Activated naive CD8-positive, alpha-beta T cell treated with anti-CD3 and anti-CD28 coated beads for 36 hours (primary cell): ENCODE data around the gene ANO1. TPM values are rescaled to one million over a fixed set of nuclear protein-coding genes. Genes with fewer than 3 reads are reported as not detected.

Experiments used
- DNase-seq: peaks from one replicate; pipeline ENCODE4 v3.0.0; 2021
- H3K27ac Mint-ChIP-seq: one replicate; pipeline ENCODE4 v1.8.0; 2022; ENCODE audit warnings: mild to moderate bottlenecking, moderate library complexity, mixed read lengths
- H3K27me3 Mint-ChIP-seq: one replicate; pipeline ENCODE4 v1.8.0; 2022; ENCODE audit warnings: mild to moderate bottlenecking, mixed read lengths
- H3K36me3 Mint-ChIP-seq: one replicate; pipeline ENCODE4 v1.8.0; 2021; ENCODE audit warnings: mild to moderate bottlenecking, mixed read lengths
- H3K4me1 Mint-ChIP-seq: one replicate; pipeline ENCODE4 v1.8.0; 2021; ENCODE audit warnings: mixed read lengths
- H3K4me3 Mint-ChIP-seq: one replicate; pipeline ENCODE4 v1.8.0; 2022; ENCODE audit warnings: mild to moderate bottlenecking, moderate library complexity, mixed read lengths
- H3K9me3 Mint-ChIP-seq: one replicate; pipeline ENCODE4 v1.8.0; 2022; ENCODE audit warnings: mixed read lengths
- total RNA-seq, 2 experiments: library from RNA; stranded (reverse); gene quantifications; one replicate each; pipeline ENCODE4 v1.2.3, GENCODE V29; 2021

ANO1 gene
- total RNA-seq, 2 experiments from 2014 or later: not detected

DNA sequence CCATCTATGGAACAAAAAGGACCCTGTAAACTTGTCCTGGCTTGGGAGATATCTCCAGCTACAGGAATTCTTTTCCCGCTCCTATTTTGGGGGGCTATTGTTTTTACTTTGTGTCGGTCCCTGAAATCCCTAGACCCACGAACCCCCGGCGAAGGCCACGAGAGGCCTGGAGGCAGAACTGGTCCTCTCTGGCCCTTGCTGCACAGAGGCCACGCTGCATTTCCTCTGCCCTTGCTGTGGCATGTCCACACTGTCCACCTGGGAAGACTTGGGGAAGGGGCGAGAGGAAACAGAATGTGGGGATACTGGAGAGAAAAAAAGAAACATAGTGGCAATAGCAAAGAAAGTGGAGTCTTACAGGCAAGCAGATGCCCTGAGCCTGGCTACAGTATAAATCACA, 2.3 kb upstream of the ANO1 start:
- peaks cover 4% of the 10 kb centered on the region for H3K4me1 Mint-ChIP-seq
- H3K4me3 Mint-ChIP-seq: no peak overlapping the region
- H3K27me3 Mint-ChIP-seq: peaks cover 81% of the 10 kb centered on the region
- no peak overlapping the region for H3K27ac Mint-ChIP-seq
- DNase-seq: no peak
- H3K9me3 Mint-ChIP-seq: no peaks in the 10 kb centered on the region
- no peaks in the 10 kb centered on the region for H3K36me3 Mint-ChIP-seq

DNA sequence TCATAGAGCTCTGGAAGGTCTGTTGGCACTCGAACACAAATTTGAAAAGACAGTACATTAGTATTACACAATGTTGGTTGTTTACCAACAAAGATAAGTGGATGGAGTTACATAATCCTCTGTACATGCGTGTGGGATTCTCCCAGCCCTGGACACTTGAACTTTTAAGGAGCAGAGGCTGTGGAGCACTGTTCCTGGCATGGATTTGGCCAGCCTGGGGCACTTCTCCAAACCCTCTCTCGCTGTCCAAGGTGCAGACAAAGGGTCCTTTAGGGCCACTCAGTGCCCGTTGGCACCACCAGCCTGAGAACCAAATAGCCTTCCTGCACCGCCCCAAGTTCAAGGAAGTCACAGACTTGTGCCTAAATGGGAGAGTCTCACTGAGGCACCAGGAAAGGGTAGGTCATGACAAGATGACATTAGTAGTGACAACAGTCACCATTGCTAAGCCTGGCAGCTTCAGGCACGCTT, 1.6 kb upstream of the ANO1 start:
- no peak overlapping the region for H3K27ac Mint-ChIP-seq
- no peaks in the 10 kb centered on the region for H3K36me3 Mint-ChIP-seq

DNA sequence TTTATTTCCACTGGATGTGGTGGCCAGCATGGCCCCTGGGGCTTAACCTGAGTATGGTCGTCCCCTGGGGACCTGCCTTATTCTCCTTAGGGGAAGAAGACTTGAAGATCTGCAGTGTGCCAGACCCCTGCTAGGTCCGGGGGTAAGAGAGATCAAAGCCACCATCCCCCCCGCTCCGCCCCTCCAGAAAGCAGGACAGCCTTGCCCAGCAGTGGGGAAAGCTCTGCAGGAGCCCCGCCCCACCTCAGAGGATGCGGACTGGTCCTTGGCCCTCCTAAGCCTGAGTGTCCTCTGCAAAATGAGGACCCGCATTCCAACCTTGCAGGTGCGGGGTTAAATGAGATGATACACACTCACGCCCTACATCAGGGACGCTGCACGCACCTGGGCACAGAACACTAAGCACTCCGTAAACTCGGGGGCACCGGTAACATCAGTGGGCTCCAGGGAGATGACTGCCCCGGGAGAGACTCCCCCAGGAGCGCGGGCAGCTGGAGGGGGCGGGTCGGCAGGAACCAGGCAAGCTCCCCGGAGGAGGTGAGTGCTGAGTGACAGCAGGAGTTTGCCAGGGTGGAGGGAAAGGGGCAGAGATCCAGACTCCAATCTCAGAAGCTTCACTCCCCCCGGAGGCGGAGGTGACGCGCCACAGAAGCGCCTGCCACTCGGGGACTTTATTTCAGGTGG, 564 bp upstream of the ANO1 start:
- H3K9me3 Mint-ChIP-seq: no peaks in the 10 kb centered on the region
- no peak for DNase-seq
- H3K4me1 Mint-ChIP-seq: peaks cover 4% of the 10 kb centered on the region
- no peak overlapping the region for H3K4me3 Mint-ChIP-seq
- peaks cover 65% of the 10 kb centered on the region for H3K27me3 Mint-ChIP-seq
- H3K27ac Mint-ChIP-seq: no peak overlapping the region
- H3K36me3 Mint-ChIP-seq: no peaks in the 10 kb centered on the region

More for the DNA sequence above, 1.6 kb upstream of the ANO1 start:
- DNase-seq: no peak
- Mint-ChIP-seq H3K4me3 (no peak overlapping the region), H3K4me1 (peaks cover 4% of the 10 kb centered on the region), H3K27me3 (peaks cover 75% of the 10 kb centered on the region), H3K9me3 (no peaks in the 10 kb centered on the region)

DNA sequence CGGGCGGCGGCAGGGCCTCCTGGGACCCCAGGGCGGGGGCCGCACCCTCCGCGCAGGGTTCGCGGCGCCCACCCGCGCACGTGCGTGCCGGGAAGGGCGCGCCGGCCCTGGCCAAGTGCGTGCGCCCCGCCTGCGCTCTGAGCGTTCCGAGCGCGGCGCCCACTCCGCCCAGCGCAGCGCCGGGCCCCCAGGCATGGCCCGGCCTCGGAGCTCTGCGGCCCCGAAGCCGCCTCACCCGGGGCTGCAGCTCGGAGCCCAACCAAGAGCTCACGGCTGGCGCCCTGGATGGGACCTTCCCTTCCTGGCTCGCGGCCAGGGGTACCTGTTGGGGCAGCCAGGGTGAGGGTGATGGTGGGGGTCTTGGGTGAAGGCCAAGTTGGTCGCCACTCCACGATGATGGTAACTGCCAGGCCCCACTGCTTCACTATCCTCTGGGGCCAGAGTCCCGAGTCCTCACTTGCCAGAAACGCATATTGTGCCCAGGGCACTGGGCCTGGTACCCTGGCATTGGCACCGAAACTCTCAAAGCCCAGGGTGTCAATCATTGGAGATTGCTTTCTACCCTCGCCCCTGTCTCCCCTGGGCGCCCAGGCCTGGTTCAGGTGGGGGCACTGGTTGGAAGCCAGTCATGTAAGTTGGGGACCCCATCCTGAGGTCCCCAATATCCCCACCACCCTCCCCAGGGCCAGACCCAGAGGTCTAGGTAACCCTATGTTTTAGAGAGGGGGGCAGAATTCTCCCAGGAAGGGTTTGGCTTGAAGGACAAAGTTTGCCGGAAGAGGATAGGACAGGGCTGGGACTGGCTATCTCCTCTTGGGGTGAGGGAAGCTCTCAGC, 882 bp downstream of the ANO1 start:
- Mint-ChIP-seq H3K4me1 (peaks cover 1% of the 10 kb centered on the region), H3K9me3 (no peaks in the 10 kb centered on the region), H3K27me3 (peaks cover 52% of the 10 kb centered on the region), H3K36me3 (no peaks in the 10 kb centered on the region), H3K4me3 (no peak overlapping the region), H3K27ac (no peak overlapping the region)
- no peak for DNase-seq

DNA sequence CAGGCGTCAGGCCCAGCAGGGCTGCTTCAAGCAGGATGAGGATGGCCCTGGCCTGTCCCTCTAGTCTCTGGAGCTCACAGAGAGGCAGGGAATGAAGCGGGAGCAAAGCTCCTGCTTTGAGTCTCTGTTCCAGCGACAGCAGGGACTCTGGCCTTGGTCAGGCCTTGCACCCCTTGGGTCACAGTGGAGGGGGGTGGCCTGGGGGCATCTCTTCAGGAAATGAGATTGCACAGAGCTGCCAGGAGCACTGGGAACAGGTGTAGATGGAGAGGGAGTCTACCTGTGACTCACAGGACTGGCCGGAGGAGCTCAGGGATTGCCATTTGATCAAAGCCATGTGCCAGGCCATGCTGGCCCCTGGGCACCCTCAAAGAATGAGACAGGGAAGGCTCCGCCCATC, 1.6 kb downstream of the ANO1 start:
- no peak for DNase-seq
- peaks cover 45% of the 10 kb centered on the region for H3K27me3 Mint-ChIP-seq
- no peak overlapping the region for H3K4me3 Mint-ChIP-seq
- H3K36me3 Mint-ChIP-seq: no peaks in the 10 kb centered on the region
- no peaks in the 10 kb centered on the region for H3K4me1 Mint-ChIP-seq
- no peaks in the 10 kb centered on the region for H3K9me3 Mint-ChIP-seq
- H3K27ac Mint-ChIP-seq: no peak overlapping the region

DNA sequence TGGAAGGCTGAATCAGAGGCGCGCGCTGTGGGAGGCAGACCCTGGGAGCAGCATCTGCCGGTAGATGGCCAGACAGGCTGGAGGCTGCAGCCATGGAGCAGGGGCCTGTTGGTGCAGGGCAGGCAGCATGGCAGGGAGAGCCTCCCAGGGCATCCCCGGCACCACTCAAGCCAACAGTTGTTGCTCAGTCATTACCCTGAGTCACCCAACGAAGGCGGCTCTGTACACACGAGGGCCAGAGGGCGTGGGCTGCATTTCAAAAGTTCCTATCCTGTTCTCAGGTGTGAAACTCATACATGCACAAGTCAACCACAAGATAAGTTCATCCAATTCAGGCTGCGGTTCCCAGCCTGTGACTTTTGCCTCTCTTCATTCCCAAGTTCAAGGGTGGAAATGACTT, 2.6 kb downstream of the ANO1 start:
- DNase-seq: no peak
- Mint-ChIP-seq H3K9me3 (no peaks in the 10 kb centered on the region), H3K27ac (no peak overlapping the region), H3K4me1 (no peaks in the 10 kb centered on the region), H3K27me3 (peaks cover 34% of the 10 kb centered on the region), H3K36me3 (no peaks in the 10 kb centered on the region), H3K4me3 (no peak overlapping the region)

DNA sequence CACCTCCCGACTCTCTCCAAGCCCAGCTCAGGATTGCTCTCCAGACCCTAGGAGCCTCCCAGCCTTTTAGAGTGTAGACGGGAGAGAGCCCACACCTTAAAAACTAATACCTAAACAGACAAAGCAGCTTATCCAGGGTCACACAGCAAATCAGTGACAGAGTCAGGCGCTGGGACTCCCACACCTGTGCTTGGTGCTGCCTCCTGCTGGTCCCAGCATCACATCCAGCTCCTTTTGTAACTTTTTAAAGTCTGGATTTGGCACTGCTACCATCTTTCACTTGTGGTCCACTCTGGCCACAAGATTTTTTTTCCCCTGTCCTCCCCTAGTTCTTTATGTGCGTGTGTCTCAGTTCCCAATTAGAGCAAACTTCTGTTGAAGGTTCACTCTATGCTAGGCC, 4.7 kb downstream of the ANO1 start:
- no peak overlapping the region for H3K27ac Mint-ChIP-seq
- no peaks in the 10 kb centered on the region for H3K36me3 Mint-ChIP-seq
- DNase-seq: no peak
- H3K4me3 Mint-ChIP-seq: no peak overlapping the region
- no peaks in the 10 kb centered on the region for H3K4me1 Mint-ChIP-seq
- H3K9me3 Mint-ChIP-seq: no peaks in the 10 kb centered on the region
- peaks cover 21% of the 10 kb centered on the region for H3K27me3 Mint-ChIP-seq

DNA sequence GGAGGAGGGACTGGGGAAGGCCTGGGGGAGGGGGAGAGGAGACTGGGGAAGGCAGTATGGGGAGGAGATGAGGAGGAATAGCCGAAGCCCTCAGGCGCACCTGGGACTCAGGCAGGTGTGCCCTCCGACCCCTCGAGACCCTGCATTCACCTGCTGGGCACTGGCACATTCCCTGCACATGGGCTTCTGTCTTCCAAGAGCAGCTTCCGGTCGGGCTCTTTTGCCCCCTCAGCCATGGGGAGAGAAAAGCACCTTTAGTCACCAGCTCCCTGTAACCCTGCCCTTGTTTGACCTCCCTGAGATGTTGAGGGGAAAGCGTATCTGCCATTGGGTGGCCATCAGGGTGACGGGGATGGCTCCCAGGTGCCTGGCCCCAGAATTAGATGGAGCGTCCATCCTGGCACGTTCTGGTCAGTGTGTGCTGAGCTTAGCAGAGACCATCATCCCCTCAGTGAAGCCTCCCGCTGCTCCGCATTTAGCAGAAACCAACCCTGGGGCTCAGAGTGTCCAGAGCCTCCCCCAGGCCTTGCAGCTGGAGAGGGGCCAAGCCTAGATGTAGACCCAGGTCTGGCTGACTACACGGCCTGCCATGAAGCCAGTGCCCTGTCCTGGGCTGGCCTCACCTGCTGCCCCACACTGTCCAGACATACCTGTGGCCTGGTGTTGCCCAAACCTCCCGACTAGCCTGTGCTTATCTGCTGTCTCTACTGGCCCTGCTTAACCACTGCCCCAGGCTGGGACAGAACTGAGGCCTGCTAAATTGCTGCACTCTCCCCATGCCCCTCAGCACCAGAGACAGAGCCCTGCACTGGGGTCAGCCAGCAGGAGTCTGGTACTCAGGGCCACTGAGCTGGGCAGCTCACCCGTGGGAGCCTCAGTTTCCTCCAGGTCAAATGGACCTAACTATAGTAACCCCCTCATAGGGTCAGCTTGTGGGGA, 6.2 kb downstream of the ANO1 start:
- Mint-ChIP-seq H3K36me3 (no peaks in the 10 kb centered on the region), H3K27ac (no peak overlapping the region)
- no peak for DNase-seq

DNA sequence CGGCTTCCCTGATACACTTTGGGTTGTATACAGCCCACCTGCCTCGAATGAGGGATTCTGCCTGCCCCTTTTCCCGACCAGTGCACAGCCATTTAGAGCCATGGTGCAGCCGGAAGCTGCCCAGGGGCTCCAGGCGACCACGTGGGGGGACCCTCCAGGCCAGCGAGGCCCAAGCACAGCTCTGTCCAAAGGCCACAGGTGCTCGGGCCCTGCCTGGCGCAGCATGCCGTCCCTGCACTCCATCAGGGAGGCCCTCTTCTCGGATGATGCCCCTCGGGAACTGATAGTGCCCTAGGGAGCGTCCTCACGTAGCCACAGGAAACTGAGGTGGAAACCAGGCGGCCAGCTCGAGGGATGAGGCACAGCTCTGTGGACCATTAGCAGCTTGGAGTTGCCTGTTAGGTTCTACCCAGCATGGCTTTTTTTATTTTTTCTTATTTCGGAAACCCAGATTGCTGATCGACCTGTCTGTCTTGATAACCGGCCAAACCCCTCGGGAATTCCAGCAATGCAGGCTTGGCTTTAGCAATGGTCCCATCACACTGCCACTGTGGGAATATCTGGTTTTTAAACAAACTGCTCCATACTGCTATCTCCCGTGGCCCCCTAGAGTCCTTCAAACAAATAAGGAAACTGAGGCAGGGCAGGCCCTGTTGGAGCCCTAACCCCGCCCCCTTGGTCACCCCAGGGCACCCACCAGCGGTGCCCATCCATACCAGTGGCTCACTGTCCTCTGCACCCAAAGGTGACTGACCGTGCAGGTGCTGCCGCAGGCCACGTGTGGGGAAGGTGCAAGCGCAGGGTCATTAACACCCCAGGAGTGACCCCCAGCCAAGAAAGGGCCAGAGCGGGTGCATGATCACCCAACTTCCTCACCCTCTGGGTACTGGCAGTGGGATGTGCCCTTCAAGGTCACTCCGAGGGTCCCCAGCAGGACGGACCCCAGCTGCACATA, 8.0 kb downstream of the ANO1 start:
- no peak overlapping the region for H3K27ac Mint-ChIP-seq
- H3K36me3 Mint-ChIP-seq: no peaks in the 10 kb centered on the region
- H3K9me3 Mint-ChIP-seq: no peaks in the 10 kb centered on the region
- H3K27me3 Mint-ChIP-seq: peaks cover 4% of the 10 kb centered on the region
- DNase-seq: no peak
- H3K4me1 Mint-ChIP-seq: no peaks in the 10 kb centered on the region
- H3K4me3 Mint-ChIP-seq: no peak overlapping the region

More for the DNA sequence above, 6.2 kb downstream of the ANO1 start:
- H3K27me3 Mint-ChIP-seq: peaks cover 15% of the 10 kb centered on the region
- no peak overlapping the region for H3K4me3 Mint-ChIP-seq
- no peaks in the 10 kb centered on the region for H3K9me3 Mint-ChIP-seq
- no peaks in the 10 kb centered on the region for H3K4me1 Mint-ChIP-seq

DNA sequence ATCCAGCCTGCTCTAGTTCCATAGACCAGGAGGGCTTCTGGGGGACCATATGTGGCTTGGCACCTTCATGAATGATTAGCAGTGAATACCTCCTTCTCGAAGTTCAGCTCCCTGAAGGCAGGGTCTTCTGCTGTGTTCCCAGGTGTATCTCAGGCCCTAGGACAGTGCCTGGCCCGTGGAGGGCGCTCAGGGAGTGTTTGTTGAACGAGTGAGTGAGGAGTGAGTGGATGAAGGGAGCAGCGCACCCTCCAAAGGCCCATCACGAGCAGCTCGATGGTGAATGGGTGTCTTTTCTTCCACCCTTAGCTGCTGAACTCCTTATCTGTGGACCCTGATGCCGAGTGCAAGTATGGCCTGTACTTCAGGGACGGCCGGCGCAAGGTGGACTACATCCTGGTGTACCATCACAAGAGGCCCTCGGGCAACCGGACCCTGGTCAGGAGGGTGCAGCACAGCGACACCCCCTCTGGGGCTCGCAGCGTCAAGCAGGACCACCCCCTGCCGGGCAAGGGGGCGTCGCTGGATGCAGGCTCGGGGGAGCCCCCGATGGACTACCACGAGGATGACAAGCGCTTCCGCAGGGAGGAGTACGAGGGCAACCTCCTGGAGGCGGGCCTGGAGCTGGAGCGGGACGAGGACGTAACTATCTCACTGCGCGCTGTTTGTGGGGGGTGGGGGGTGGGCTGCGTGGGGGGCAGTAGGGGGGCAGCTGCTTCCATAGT, 9.5 kb downstream of the ANO1 start:
- Mint-ChIP-seq H3K27ac (no peak overlapping the region), H3K9me3 (no peaks in the 10 kb centered on the region), H3K27me3 (peaks cover 4% of the 10 kb centered on the region), H3K36me3 (no peaks in the 10 kb centered on the region), H3K4me1 (no peaks in the 10 kb centered on the region), H3K4me3 (no peak overlapping the region)
- DNase-seq: no peak

DNA sequence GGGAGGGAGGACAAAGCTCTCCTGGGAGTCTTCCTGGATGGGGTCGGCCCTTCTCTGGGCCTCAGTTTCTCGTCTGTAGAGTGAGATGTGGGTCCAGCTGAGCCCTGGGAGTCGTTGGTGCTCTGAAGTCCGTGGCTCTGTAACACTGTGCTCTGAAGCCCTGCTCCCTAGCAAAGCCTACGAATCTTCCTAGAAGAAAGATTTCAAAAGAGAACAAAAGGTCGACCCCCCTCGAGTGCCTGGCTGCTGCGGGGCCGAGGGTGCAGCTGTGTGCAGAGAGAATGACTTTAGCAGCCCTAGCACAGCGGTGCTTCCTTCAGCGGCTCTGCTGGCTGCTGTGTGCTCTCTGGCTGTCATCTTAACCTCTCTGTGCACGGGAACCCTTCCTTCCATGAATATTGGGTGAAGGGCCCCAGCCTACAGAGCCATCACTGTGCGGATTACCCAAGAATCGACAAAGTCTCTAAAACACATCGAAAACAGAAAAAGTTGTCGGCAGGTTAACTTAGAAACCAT, 10.7 kb downstream of the ANO1 start:
- Mint-ChIP-seq H3K9me3 (no peaks in the 10 kb centered on the region), H3K27me3 (peaks cover 4% of the 10 kb centered on the region), H3K4me1 (no peaks in the 10 kb centered on the region), H3K4me3 (no peak overlapping the region), H3K36me3 (no peaks in the 10 kb centered on the region), H3K27ac (no peak overlapping the region)
- no peak for DNase-seq

DNA sequence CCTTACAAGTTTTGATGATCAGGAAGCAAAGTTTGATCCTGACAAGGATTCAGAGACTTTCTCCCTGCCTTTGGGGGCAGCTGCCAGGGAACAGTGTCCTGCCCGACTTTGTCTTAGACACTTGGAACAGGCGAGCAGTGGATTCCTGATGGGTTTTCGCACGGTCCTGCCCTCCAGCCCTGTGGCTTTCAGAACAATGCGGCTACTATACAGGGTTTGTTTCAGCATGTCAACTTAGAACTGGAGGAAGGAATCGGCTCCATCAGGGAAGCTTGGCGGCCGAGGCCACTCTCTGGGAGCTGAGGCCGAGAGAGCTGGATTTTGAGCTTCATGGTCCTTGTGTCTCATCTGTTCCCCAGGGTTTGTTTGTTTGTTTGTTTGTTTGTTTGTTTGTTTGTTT, 11.5 kb downstream of the ANO1 start:
- no peaks in the 10 kb centered on the region for H3K36me3 Mint-ChIP-seq
- H3K9me3 Mint-ChIP-seq: no peaks in the 10 kb centered on the region
- DNase-seq: no peak
- no peaks in the 10 kb centered on the region for H3K4me1 Mint-ChIP-seq
- H3K27me3 Mint-ChIP-seq: peaks cover 7% of the 10 kb centered on the region
- no peak overlapping the region for H3K4me3 Mint-ChIP-seq
- no peak overlapping the region for H3K27ac Mint-ChIP-seq

DNA sequence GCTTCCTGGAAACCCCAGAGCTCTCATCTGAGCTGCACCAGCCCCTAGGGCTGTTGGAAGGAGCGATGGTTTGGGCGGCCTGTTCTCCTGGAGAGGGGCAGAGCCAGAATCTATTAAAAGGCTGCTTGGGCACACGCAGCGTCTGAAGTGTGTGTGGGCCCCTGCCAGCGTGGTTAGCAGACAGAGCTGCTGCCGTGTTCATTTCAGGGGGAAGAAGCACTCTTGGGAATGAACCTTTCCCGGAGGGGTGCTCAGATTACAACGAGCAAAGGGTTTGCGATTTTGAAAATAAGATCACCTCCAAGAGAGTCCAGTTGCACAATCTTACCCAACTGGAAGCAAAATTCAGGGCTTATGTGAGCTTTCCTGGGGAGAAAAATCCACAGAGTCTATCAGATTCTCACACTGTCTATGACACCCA, 12.9 kb downstream of the ANO1 start:
- Mint-ChIP-seq H3K4me1 (no peaks in the 10 kb centered on the region), H3K27ac (no peak overlapping the region), H3K9me3 (no peaks in the 10 kb centered on the region), H3K36me3 (no peaks in the 10 kb centered on the region), H3K4me3 (no peak overlapping the region), H3K27me3 (peaks cover 8% of the 10 kb centered on the region)
- no peak for DNase-seq
